HG03460 (cell line): ENCODE data around the gene LPAR5.
"Not testable (repeated sequence)": the region's sequence is repeated elsewhere in the genome, so short reads cannot be mapped to it uniquely, and the experiment has no call there.

ENCODE experiments used
- ATAC-seq: cut with Tn5 transposase; IDR thresholded peaks from one replicate; pipeline ENCODE4 v1.9.1; 2021; ENCODE audit not compliant: unreplicated experiment

The LPAR5 gene

DNA sequence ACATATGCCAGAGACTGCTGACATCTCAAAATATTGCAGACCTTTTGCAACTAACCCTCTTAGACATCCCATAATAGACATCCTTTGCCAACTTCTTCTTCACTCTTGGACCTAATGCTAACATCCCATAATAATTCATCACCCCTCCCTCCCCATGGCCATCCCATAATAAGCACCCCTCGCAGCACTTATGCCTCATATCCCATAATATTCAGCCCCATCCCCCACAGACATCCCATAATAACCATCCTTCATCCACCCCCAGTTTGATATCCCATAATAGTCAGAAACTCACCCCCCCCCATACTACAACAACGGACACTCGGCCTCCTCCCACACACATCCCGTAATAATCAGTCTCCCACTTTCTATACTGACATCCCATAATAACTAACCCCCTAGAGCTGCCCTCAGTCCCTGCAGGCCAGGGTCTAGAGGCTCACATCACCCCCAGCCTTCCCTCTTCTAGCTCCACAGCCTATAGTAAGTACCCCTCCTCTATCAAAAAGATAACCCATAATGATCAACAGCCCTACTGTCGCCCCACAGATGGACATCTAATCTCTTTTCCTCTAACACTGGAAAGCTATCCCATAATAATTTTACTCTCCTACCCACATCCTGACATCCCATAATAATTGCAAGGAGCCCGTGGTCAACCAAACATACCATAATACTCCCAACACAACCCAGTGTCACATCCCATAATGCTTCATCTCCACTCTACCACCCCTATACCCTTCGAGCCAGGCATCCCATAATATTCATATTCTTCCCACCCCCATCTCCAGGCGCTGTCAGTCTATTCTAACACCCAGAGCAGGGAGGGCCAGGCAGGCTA is 27.8 kb downstream of the LPAR5 start:
- no peak for ATAC-seq

DNA sequence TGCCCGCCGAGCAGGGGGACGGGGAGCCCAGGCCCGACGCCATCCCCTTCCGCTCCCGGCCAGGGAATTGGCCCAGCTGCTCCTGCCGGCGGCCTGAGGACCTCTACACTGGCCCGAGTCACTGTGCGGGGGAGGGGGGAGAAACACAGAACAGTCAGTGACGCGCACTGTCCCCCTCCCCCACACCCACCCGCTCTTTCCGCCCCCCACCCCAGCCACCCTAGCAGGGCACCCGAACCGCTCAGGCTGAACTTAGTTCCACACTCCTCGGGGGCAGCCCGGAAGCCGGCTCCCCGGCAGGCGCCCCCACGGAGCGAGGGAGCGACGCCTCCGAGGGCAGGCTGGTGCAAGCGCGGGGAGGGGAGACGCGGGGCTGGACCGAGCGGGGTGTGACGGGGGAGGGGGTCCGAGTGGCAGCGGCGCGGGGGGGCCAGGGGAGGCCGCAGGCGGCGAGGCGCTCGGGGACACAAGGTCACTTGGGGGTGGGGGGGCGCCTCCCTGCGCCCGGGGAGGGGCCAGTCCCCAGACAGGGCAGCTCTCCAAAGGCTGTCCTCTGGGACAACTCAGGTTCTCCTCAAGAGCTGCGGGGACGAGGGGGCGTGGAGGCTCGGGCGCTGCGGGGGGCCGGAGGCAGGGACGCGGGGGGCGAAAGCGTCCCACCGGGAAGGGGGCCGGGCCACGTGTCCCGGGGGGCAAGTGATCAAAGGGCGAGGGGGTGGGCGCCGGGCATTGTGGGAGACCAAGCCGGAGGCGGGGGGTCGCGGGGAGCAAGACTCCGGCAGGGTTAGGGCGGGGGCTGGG is 29.2 kb downstream of the LPAR5 start:
- ATAC-seq: no peak

DNA sequence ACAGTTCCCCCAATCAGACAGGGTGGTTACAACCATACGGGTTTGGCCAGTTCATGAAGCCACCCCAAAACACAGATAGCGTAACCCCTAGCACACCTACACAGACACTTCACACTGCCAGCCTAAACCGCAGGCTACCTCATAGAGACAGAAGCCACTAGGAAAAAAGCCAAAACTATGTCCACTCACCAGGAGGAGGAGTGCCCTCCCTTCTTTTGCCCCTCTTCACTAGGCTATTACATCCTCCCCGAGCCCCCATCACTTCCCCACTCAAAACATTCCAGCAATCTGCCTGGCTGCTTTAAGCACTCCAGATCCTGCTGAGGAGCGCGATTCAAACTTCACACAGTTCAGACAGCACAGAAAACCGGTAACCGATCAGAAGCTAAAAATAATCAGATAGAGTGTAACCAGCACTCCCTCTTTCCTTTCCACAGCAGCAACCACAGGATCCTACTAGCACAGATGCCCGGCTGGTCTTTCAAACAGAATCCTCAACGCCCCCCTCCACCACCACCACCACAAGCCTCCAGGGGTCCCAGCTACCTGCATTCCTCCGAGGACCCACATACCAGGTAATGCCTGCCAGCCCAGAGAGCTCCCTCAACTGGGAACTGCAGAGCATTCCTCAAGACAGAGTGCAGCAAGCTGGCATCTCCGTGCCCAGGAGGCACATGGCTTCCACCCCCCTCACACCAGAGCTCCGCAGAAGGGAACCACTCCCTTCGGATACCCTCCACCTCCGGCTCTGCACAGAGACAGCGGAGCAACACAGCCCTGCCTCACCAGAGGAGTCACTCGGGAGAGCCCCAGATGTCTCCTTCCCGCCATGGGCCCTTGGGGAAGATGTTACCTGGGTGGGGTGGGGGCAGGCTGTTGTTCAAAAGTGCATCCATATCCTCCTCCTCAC is 30.1 kb downstream of the LPAR5 start:
- no peak for ATAC-seq

GRCh38 chr12:6604259-6605029 is 31.3 kb downstream of the LPAR5 start:
- ATAC-seq: no peak

GRCh38 chr12:6603095-6603567 is 32.6 kb downstream of the LPAR5 start:
- no peak for ATAC-seq

- ATAC-seq: no peak
Measured at GRCh38 chr12:6602526-6602925, 33.2 kb downstream of the LPAR5 start.

DNA sequence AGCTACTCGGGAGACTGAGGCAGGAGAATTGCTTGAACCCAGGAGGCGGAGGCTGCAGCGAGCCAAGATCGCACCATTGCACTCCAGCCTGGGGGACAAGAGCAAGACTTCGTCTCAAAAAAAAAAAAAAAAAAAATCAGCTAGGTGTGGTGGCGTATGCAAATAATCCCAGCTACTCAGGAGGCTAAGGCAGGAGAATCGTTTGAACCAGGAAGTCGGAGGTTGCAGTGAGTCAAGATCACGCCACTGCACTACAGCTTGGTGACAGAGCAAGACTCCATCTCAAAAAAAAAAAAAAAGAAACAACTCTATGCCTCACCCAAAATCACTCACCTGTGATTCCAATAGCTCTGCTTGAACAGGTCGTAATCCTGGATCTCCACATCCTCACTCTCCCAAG is 40.1 kb downstream of the LPAR5 start:
- ATAC-seq: not testable (repeated sequence)

DNA sequence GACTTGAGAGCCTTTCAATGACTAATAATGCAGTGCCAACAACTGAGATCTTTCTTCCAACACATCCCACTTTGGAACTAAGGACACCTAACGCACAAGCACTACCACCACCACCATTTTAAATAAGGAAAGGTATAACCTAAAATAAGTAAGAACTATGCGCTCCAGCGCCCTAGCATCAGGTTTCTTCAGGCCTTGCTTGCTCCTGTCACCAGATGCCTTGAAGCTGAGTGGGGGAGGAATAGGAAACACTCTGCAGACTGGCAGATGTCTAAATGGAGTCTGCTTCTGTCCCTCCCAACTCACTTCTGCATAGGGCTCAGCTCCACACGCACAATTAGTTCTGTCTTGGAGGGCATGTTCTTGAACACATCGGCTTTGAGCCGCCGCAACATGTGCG is 43.7 kb downstream of the LPAR5 start:
- ATAC-seq: no peak

- not testable (repeated sequence) for ATAC-seq
Measured at GRCh38 chr12:6586569-6586968, 49.2 kb downstream of the LPAR5 start.

GRCh38 chr12:6584293-6584692 is 51.5 kb downstream of the LPAR5 start:
- ATAC-seq: no peak

- no peak for ATAC-seq
Measured at GRCh38 chr12:6582959-6583358, 52.8 kb downstream of the LPAR5 start.

- ATAC-seq: no peak
Measured at GRCh38 chr12:6582196-6582595, 53.6 kb downstream of the LPAR5 start.

DNA sequence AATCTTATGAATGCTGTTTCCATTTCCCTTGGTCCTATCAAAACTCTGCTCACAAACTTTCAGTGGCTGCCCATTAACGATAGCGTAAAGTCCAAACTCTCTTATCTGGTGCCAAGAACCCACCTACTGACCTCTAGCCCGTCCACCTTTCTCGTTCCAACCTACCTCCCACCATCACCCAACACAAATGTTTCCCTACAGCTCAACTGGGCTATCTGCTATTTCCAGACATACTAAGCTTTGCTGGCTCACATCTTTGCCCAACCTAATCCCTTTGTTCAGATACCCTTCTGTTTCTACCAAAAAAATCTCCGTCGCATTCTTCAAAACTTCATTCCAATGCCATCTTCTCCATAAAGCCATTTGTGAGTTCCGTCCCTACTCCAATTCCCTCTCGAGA is 60.1 kb downstream of the LPAR5 start:
- ATAC-seq: no peak

DNA sequence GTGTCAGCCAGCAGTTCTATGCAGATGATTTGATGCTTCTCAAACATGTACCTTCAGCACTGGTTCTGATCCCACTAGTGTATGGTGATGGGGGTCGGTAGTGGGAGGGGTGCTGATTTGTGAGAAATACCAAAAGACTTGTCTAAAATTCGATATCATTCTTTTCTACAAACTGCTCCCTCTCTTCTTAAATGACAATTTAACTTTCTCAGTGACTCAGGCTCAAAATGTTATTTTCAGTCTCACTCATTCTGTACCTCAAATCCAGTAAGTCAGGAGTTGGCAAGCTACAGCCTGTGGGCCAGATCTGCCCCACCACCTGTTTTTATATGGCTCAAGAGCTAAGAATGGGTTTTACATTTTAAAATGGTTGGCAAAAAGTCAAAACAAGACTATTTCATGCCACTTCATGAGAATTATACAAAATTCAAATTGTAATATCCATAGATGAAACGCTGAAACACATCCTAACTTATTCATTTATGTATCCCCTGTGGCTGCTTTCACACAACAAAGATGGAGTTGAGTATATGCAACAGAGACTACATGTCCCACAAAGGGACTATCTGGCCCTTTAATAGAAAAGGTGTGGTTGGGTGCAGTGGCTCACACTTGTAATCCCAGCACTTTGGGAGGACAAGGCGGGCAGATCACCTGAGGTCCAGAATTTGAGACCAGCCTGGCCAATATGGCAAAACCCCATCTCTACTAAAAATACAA is 61.0 kb downstream of the LPAR5 start:
- ATAC-seq: no peak

DNA sequence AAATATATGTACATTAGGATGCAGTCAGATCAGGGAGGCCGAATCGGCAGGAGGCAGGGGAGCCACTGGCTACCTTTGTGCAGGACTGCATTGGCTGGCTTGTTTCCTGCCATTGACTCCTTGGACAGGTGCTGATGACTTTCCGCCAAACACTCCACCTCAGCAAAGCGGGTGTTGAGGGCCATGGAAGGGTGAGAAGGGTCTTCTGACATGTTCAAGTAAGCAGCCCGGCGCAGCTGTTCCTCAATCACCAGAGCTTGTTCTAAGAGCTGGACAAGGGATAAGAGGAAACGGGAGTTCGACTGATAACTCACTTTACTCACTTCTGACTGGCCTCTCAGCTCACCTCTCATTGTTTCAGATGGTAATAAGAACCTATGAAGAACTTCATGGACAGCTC is 62.8 kb downstream of the LPAR5 start:
- ATAC-seq: no peak

- no peak for ATAC-seq
Measured at GRCh38 chr12:6570264-6570887, 65.4 kb downstream of the LPAR5 start.

DNA sequence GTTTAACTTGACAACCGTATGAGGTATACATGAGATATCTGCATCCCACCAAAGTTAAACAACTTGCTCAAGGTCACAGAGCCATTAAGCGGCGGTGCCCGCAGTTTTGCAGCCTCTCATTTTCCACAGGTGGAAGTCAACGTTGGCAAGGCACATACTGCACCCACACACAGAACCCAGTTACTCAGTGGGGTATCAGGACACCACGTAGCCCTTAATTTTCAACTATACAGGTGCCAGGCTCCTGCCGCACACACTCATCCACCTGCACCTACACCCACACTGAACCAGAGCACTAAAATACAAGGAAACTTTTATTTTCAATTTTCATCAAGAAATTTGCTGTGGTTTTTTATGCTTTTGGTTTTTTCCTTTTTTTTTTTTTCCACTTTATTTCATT is 66.0 kb downstream of the LPAR5 start:
- no peak for ATAC-seq

GRCh38 chr12:6569312-6569711 is 66.4 kb downstream of the LPAR5 start:
- no peak for ATAC-seq
